ENCODE measurements around the gene ARFIP1.
"Not testable (repeated sequence)": the region's sequence is repeated elsewhere in the genome, so short reads cannot be mapped to it uniquely, and the experiment has no call there.

ARFIP1 gene

DNA sequence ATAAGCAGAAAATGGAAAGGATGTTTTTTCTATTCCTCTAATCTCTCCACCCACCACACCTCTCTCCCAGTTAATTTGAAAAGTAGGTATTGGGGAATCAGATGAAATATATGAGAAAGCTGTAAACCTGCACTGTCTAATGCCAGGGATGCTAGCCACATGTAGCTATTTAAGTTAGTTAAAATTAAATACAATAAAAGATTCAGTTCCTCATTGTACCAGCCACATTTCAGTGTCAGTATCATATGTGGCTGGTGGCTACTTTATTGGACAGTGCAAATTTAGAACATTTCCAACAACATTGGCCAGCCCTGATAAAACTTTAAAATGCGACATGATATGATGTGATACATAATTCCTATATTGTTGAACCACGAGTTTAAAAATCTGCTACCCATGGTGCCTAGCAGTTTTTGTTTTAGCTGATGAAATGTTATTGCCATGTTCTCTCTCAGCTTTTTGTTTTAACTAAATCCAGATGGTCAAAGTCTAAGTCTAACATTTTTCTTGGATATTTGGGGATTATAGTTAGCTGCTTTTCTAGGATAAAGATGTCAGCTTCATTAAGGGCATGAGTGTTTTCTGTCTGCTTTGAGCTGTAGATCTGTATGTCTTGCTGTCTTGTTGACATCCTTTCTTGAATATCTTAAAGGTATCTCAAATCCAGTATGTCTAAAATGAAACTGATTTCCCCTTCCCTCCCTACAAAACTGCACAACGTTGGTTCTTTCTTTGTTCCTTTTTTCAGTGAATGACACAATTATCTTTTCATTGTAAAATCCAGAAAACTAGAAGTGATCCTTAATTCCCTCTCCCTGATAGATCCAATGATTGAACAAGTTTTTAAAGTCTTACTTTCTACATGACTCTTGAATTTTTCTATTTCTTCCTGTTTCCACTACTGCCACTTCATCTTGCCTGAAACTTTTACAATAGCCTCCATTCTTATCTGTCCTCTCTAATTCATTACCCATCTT, 6.2 kb downstream of the ARFIP1 start:
- no peak for DNase-seq (ENCODE audit: low read depth)

DNA sequence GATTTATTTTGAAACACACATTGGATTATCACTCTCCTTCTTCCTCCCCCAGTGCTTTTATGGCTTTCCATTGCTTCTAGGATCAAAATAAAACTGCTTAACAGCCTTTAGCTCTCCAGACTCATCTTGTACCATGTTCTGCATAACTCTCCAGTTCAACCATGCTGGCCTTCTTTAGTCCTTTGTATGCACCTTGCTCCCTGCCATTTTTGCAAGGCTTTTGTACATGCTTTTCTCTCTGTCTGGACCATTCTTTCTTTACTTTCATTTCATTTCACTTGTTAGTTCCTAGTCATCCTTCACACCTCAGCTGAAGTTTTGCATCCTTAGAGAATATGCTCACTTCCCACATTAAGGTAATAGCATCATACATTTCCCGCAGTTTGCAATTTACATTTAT, 6.9 kb downstream of the ARFIP1 start:
- no peak for DNase-seq (ENCODE audit: low read depth)

DNA sequence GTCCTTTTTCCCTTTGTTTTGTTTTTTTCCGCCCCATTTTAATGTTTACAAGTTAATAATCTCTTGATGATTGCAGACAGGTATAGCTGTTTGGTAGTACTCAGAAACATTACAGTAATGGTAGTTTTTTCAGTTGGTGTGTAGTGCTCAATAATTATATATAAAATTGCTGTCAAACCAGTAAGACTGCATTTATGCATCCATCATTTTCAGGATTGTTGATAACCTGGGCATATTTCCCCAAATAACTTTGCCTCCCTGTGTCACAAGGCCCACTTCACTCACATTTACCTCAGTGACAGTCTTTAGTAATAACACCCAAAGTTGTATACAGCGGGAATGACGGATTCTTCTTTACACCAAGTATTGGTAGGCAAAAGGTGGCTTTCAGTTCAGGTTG, 16.1 kb downstream of the ARFIP1 start:
- DNase-seq (ENCODE audit: low read depth) = no peak

DNA sequence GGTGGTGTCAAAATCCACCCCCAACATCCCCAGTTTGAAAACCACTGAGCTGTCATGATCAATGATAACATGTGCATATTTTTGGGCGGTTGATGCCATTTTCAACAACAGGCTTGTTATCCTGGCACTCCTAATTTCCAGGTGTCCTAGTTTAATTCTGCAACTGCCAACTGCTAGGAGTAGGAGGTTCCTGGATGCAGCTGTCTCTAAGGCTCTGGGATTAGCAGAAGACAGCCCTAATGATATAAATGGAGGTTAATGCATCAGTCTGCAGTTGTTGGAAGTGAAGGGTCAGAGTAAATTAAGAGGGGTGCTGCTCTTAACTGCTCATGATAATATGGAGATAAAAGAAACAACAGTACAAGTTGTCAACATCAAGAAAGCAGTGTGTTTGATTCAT, 23.8 kb downstream of the ARFIP1 start:
- DNase-seq (ENCODE audit: low read depth) = no peak

DNA sequence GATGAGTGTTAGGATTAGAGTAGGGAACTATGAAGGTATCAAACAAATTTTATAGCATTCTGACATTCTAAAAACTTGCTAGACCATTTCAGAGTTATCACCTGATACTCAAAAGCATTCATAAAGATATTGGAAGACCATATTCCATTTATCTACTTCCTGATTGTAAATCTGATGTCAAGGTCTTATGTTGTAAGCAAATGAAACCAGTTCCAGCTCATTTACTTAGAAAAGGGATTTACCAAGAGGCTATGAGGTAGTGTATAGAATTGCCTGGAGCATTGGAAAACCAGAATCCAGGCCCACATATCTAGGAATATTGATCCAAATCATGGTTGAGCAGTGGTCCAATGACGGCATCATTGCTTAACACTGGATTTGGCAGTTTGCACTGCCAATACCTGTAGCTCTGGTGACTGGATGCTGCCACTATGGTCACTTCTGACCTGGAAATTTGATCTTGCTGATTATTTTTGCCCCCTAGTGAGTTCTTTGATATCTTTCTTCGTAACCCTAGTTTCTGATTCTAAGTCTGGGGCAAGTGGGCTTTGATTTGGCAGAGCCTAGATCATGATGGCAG, 25.4 kb downstream of the ARFIP1 start:
- no peak for DNase-seq (ENCODE audit: low read depth)

DNA sequence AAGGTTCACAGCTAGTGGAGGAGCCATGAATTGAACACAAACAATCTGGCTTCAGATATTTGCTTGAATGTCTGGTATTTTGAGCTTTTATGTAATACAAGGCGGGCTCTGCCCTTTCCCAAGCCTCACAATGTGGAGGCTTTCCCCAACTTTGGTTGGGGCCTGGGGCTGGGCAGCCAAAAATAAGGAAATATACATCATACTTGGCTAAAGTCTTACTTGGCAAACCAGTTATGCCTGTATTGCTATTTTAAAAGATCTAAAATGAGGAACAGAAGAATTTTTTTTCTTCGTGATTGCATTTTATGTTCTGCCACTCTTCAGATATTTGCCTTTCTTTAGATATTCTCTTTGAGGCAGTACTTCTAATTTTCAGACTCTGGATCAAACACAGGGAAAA, 26.1 kb downstream of the ARFIP1 start:
- DNase-seq (ENCODE audit: low read depth) = no peak

DNA sequence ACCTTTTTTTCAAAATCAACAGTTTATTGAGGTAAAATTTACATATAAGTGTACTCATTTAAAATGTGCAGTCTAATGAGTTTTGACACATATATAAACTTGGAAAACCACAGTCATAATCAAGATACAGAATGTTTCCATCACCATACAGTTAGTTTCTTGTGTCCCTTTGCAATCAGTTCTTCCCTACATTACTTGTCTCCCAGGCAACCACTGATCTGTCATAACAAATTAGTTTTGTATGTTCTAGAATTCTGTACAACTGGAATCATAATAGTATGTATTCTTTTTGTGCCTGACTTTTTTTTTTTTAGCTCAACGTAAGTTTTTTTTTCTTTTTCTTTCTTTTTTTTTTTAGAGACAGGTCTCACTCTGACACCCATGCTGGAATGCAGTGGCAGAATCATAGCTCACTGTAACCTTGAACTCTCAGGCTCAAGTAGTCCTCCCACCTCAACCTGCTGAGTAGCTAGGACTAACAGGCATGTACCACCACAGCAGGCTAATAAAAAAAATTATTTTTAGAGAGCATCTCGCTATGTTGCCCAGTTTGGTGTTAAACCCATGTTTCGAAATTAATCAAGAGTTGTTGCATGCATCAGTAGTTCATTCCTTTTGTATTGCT, 26.9 kb downstream of the ARFIP1 start:
- DNase-seq (ENCODE audit: low read depth) = no peak

DNA sequence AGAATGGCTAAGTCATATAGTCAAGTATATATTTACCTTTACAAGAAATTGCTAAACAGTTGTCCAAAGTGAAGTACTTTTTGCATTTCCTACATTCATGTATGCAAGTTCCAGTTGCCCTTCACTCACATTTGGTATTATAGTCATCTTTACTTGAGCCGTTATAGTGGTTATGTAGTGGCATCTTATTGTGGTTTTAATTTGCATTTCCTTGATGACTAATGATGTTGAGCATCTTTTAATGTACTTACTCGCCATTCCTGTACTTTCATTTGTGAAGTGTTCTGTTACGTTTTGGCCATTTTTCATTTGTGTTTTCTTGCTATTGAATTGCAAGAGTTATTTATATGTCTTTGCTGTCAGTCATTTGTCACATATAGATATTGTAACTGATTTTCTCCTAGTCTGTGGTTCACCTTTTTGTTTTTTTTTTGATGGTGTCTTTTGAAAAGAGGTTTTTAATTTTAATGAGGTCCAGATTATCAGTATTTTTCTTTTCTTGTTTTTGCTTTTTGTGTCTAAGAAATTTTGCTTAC, 27.6 kb downstream of the ARFIP1 start:
- no peak for DNase-seq (ENCODE audit: low read depth)

DNA sequence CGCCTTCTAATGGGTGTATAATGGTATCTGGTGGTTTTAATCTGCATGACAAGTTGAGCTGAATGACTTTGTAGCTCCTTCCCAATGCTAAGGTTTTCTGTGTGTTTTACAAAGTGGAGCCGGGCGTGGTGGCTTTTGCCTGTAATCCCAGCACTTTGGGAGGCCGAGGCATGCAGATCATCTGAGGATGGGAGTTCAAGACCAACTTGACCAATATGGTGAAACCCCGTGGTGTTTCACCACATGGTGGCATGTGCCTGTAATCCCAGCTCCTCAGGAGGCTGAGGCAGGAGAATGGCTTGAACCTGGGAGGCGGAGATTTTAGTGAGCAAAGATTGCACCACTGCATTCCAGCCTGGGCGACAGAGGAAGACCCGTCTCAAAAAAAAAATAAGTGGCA, 28.9 kb downstream of the ARFIP1 start:
- DNase-seq (ENCODE audit: low read depth) = no peak

DNA sequence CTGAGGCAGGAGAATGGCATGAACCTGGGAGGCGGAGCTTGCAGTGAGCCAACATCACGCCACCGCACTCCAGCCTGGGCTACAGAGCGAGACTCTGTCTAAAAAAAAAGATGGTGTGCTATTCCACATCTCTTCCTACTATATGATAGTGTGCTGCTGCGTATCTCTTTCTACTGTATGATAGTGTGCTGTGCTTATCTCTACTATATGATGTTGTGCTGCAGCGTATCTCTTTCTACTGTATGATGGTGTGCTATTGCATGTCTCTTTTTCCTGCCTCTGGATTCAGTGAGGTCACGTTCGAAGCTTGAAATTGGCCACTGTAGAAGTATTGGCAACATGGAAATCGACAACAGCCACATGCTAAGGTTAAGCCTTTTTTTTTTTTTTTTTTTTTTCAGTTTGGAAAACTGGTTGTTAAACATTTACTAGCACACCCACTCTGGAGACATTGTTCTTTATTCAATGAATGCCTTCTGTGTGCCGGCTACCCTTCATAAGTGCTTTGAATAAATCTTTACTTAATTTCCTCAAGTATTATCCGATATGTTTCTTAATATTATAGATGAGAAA, 31.0 kb downstream of the ARFIP1 start:
- DNase-seq (ENCODE audit: low read depth) = no peak

DNA sequence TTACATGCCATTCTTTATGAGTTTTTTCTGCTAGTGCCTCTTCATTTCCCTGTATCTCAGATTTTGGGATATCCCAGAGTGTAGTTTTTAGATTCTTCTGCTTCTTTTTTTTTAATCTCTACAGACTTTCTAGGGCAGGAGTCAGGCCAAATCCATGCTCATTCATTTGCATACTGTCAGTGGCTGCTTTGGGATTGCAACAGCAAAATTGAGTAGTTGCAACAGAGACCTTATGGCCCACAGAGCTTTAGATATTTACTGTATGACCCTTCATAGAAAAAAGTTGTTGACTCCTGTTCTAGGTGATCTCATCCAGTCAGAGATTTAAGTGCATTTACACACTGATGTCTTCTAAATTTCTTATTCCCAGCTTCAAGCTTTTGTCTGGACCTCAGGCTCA, 35.3 kb downstream of the ARFIP1 start:
- no peak for DNase-seq (ENCODE audit: low read depth)

DNA sequence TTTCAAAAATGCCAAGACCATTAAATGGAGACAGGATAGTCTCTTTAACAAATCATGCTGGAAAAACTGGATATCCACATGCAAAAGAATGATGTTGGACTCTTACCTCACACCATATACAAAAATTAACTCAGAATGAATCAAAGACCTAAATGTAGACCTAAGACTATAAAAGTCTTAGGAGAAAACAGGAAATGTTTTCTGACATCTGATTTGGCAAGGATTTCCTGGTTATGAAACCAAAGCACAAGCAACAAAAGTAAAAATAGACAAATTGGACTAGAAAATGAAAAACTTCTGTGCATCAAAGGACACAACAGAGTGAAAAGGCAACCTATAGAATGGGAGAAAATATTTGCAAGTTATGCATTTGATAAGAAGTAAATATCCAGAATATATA, 37.6 kb downstream of the ARFIP1 start:
- DNase-seq (ENCODE audit: low read depth) = no peak

DNA sequence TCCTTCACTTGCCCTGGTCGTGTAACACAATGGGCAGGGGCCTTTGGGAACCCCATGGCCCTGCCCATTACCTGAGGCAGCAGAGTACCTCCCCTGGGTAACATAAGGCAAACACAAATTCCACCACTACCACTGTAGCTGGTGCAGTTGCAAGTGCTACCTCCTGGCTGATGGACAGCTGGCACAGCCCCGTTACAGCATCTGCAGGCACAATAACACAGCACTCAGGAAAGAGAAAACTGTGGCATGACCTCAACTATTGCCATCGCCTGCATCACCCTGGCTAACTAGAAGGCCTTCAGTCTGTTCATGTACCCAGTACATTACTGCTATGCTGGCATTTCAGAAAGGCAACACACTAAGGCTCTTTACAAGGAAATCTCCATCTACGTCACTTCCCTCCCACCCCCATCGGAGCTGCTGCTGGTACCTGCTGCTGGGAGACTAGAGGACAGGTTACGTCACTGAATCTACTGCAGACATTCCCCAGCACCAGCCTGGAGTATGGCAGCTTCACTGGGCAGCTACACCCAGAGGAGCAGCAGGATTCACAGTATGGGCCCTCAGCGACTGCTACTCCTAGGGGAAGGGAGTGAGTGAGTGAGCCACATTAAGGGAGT, 39.4 kb downstream of the ARFIP1 start:
- no peak for DNase-seq (ENCODE audit: low read depth)

DNA sequence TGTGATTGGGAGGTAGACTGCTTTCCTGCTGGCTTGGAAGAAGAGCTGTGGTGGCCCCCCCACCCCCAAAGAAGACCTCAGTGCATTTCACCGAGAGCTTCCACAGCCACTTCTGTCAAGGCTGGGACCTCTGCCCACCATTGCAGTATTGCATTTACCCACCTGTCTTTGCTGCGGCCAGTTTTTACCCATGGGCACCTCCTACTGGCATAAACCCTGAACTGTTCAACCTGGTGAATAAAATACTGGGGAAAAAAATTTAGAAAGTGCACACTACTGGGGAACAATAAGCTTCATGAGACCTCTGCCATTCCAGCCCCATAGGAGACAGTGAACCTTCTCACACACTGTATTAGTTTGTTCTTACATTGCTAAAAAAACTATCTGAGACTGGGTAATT, 40.3 kb downstream of the ARFIP1 start:
- no peak for DNase-seq (ENCODE audit: low read depth)

DNA sequence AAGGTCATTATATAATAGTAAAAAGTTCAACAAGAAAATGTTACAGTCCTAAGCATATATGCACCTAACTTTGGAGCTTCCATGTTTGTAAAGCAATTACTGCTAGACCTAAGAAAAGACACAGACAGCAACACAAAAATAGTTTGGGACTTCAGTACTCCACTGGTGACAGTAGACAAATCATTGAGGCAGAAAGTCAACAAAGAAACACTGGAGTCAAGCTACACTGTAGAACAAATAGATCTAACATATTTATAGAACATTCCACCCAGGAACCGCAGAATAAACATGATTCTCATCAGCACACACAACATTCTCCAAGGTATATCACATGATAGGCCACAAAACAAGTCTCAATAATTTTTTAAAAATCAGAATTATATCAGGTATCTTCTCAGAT, 42.6 kb downstream of the ARFIP1 start:
- DNase-seq (ENCODE audit: low read depth) = no peak

DNA sequence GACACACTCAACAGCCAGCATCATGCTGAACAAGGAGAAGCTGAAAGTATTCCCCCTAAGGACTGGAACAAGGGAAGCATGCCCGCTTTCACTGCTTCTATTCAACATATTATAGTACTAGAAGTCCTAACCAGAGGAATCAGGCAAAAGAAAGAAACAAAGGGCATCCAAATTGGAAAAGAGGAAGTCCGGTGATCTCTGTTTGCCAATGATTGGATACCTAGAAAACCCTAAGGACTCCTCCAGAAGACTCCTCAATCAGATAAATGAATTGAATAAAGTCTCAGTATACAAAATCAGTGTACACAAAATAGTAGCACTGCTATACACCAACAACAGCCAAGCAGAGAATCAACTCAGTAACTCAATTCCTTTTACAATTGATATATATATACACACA, 44.8 kb downstream of the ARFIP1 start:
- DNase-seq (ENCODE audit: low read depth) = no peak

DNA sequence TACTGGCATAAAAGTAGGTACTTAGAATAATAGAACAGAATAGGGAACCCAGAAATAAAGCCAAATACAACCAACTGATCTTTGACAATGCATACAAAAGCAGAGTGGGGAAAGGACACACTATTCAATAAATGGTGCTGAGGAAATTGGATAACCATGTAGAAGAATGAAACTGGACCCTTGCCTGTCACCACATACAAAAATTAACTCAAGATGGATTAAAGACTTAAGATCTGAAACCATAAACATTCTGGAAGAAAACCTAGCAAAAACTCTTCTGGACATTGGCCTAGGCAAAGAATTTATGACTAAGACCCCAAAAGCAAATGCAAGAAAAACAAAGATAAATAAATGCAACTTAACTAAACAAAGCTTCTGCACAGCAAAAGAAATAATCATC, 45.6 kb downstream of the ARFIP1 start:
- DNase-seq (ENCODE audit: low read depth) = no peak

DNA sequence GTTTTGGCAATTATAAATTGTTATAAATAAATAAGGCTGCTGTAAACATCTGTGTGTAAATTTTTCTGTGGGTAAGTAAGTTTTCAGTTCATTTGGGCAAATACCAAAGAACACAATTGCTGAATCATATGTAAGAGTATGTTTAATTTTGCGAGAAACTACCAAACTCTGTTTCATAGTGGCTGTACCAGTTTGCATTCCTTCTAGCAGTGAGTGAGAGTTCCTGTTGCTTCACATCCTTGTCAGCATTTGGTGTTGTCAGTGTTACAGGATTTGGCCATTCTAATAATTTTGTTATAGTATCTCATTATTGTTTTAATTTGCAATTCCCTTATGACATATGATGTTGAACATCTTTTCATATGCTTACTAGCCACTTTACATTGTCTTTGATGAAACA, 48.4 kb downstream of the ARFIP1 start:
- no peak for DNase-seq (ENCODE audit: low read depth)

DNA sequence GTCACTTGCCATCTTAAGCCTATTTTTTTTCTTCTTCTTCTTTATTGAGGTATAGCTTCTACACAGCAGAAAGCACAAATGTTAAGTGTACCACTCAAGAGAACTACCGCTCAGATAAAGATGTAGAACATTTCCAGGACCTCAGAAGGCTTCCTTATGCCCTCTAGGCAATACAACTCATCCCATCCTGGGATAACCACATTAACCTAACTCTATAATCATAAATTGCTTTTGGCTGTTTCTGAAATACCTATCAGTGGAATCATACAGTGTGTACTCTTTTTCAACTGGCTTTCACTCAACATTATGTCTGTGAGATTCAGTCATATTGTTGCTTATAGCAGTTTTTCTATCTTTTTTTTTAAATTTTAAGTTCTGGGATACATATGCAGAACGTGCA, 51.7 kb downstream of the ARFIP1 start:
- DNase-seq (ENCODE audit: low read depth) = no peak

DNA sequence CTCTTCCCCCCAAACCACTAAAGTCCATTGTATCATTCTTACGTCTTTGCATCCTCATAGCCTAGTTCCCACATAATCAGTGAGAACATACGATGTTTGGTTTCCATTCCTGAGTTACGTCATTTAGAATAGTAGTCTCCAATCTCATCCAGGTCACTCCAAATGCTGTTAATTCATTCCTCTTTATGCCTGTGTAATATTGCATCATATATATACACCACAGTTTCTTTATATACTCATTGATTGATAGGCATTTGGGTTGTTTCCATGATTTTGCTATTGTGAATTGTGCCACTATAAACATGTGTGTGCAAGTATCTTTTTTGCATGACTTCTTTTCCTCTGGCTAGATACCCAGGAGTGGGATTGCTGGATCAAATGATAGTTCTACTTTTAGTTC, 57.2 kb downstream of the ARFIP1 start:
- DNase-seq (ENCODE audit: low read depth) = no peak

DNA sequence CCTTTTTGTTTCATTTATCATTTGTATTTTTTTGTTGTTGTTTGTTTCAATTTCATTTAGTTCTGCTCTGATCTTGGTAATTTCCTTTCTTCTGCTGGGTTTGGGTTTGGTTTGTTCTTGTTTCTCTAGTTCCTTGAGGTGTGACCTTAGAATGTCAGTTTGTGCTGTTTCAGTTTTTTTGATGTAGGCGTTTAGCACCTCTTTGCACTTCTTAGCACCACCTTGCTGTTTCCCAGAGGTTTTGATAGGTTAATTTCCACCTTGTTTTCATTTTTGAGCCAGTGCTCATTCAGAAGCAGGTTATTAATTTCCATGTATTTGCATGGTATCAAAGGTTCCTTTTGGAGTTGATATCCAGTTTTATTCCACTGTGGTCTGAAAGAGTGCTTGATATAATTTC, 60.0 kb downstream of the ARFIP1 start:
- DNase-seq (ENCODE audit: low read depth) = not testable (repeated sequence)

DNA sequence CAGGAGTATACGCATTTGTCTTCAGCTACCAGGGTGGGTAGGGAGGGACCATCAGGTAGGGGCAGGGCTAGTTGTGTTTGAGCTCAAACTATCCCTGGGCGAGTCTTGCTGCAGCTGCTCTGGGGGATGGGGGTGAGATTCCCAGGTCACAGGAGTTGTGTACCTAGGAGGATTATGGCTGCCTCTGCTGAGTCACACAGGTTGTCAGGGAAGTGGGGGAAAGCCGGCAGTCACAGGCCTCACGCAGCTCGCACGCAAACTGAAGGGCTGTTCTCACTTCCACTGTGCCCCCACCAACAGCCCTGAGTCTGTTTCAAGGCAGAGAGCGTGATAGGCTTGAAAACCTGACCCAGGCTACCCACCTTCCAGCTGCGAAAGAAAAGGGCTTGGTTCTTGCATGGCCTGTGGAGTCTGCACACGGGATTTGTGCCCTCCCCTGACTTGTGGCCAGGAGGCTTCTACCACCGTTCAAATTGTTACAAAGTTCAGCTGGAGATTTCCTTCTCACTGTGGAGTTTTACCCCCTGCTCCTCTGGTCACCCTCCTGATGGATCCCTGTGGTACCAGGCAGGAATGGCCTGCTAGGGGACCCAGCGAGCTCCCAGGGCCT, 63.8 kb downstream of the ARFIP1 start:
- no peak for DNase-seq (ENCODE audit: low read depth)
